DND-41 (cell line): ENCODE data around the gene CSNK1E.

Source experiments
- ATAC-seq: fragments of 200-7000 bp; cut with Tn5 transposase; 3 replicates; pipeline ENCODE4 v1.9.1; 2021; ENCODE audit warnings: low read depth; ENCODE audit not compliant: insufficient read depth
- DNase-seq: peaks from one replicate; pipeline ENCODE4 v3.0.0-alpha.2; 2020
- H2AFZ ChIP-seq: 2 replicates; pipeline ENCODE4 v1.6.0; 2012; ENCODE audit warnings: low read depth, low read length
- H3K27ac ChIP-seq: 2 replicates; pipeline ENCODE4 v1.5.1; 2012; ENCODE audit warnings: low read length, inconsistent platforms
- H3K27me3 ChIP-seq: fragments of 200-600 bp; sonication (generic); 2 replicates; pipeline ENCODE4 v1.6.0; 2012; ENCODE audit warnings: low read length, mild to moderate bottlenecking, inconsistent platforms; ENCODE audit not compliant: insufficient read depth, poor library complexity
- H3K36me3 ChIP-seq: 2 replicates; pipeline ENCODE4 v1.5.1; 2012; ENCODE audit warnings: low read length, inconsistent platforms; ENCODE audit not compliant: insufficient read depth
- H3K4me1 ChIP-seq: 2 replicates; pipeline ENCODE4 v1.5.1; 2012; ENCODE audit warnings: mild to moderate bottlenecking, low read length; ENCODE audit not compliant: insufficient read depth
- H3K4me2 ChIP-seq: 2 replicates; pipeline ENCODE4 v1.6.0; 2012; ENCODE audit warnings: mild to moderate bottlenecking, moderate library complexity, low read length, inconsistent platforms; ENCODE audit not compliant: insufficient read depth
- H3K4me3 ChIP-seq, 2 experiments: fragments of 200-600 bp in 1 of 2; shearing (Covaris generic) in 1 of 2; 2 replicates each; pipeline ENCODE4 v1.5.1; 2012 to 2016; ENCODE audit warnings: inconsistent platforms in 2 of 2, low read length in 2 of 2, mild to moderate bottlenecking in 2 of 2, low read depth in 1 of 2, moderate library complexity in 1 of 2
- H3K79me2 ChIP-seq: 2 replicates; pipeline ENCODE4 v1.6.0; 2012; ENCODE audit warnings: low read length, inconsistent platforms; ENCODE audit not compliant: insufficient read depth
- H3K9ac ChIP-seq: 2 replicates; pipeline ENCODE4 v1.6.0; 2012; ENCODE audit warnings: low read depth, mild to moderate bottlenecking, inconsistent platforms, low read length, moderate library complexity
- H3K9me3 ChIP-seq: 2 replicates; pipeline ENCODE4 v1.5.1; 2012; ENCODE audit warnings: low read length, moderate library complexity, mild to moderate bottlenecking, inconsistent platforms; ENCODE audit not compliant: insufficient read depth, severe bottlenecking
- H4K20me1 ChIP-seq: 2 replicates; pipeline ENCODE4 v1.6.0; 2012; ENCODE audit warnings: low read length; ENCODE audit not compliant: insufficient read depth
- EZH2 ChIP-seq: IDR thresholded peaks from 3 replicates; pipeline ENCODE4 v1.6.1; 2012; ENCODE audit warnings: borderline replicate concordance, low read depth, mild to moderate bottlenecking, moderate library complexity, low read length, inconsistent platforms; ENCODE audit not compliant: severe bottlenecking
- TF ChIP-seq, protein P1 (sequence below): IDR thresholded peaks from 2 replicates; pipeline ENCODE4 v1.5.1; 2012; ENCODE audit warnings: borderline replicate concordance, low read length, moderate library complexity, mild to moderate bottlenecking; ENCODE audit not compliant: poor library complexity, severe bottlenecking; ENCODE audit errors: extremely low read depth

Gene CSNK1E

DNA sequence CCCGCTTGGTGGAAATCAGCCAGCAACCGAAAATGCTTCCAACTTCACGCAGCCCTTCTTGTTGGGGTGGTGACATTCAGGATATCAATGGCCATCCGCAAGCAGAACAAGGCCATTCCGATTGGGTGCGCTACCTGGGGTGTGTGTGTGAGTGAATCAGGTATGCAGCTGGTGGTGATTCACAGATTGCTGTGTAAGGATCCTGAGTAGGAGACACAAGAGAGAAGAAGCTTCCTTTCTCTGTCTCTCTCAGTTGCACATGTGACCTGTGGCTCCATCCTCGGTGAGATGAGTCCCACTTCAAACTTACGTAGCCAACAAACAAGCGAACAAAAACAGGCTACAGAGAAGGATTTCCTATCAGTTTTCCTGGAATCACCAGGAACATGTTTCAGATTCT, 34.8 kb downstream of the CSNK1E start:
- no peak for TF ChIP-seq EZH2
- TF ChIP-seq, protein P1, sequence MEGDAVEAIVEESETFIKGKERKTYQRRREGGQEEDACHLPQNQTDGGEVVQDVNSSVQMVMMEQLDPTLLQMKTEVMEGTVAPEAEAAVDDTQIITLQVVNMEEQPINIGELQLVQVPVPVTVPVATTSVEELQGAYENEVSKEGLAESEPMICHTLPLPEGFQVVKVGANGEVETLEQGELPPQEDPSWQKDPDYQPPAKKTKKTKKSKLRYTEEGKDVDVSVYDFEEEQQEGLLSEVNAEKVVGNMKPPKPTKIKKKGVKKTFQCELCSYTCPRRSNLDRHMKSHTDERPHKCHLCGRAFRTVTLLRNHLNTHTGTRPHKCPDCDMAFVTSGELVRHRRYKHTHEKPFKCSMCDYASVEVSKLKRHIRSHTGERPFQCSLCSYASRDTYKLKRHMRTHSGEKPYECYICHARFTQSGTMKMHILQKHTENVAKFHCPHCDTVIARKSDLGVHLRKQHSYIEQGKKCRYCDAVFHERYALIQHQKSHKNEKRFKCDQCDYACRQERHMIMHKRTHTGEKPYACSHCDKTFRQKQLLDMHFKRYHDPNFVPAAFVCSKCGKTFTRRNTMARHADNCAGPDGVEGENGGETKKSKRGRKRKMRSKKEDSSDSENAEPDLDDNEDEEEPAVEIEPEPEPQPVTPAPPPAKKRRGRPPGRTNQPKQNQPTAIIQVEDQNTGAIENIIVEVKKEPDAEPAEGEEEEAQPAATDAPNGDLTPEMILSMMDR: no peak
- Histone ChIP-seq H3K27ac (no peak overlapping the region), H3K36me3 (no peaks in the 10 kb centered on the region), H4K20me1 (no peaks in the 10 kb centered on the region), H3K27me3 (no peaks in the 10 kb centered on the region), H2AFZ (no peak overlapping the region), H3K4me3 (no peak overlapping the region), H3K4me1 (no peaks in the 10 kb centered on the region), H3K4me2 (no peak overlapping the region), H3K9ac (no peak overlapping the region), H3K79me2 (no peaks in the 10 kb centered on the region), H3K9me3 (no peaks in the 10 kb centered on the region)
- DNase-seq: no peak
- ATAC-seq: no peak

DNA sequence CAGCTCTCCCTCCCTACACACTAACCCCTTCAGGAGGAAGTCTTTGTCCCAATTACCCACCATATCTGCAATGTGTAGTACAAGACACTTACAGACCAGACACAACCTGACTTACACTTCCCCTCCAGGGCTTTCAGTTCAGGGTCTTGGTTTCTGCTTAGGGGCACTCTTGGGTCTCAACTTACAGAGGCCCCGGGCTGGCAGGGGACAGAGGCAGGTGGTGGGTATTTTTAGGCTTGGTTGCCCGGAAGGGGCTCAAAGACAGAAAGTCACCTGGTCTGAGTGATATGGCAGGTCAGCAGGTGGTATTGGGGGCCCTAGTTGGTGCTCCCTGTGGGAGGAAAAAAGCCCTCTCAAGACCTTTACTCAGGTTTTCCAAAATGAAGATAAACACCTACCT, 41.1 kb downstream of the CSNK1E start:
- no peak overlapping the region for H3K4me2 ChIP-seq

DNA sequence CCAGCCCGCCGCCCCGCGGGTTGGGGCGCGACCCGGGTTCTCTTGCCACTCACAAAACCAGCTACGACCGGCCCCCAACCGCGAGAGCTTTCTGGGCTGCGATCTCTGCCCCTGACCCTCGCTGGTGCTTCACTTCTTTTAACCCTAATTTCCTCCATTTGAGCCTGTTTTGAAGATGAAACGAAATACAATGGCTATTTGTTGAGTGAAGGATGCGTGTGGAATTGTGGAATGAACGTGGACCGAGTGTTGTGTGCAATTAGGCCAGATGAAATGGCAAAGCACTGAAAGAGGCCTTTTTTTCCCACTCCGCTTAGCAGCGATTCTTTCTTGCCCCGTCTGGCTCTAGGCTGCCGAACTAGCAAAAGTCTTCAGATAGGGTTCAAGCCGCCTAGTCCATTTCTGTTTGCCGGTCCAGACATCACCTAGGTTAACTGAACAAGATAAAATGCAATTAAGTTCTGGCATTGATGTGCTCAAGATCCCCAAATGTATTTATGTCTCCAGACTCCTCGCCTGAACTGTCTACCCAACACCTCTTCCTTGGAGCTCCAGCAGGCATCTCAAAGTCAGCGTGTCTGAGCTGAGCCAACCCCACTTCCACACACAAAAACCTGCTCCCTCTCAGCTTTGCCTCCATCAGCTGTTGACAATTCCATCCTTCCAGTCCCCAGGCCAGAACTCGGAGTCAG, 44.0 kb downstream of the CSNK1E start:
- DNase-seq: no peak
- H3K4me1 ChIP-seq: peaks cover 24% of the 10 kb centered on the region
- 0 out of 3 replicates have a peak, but pooled peaks have one; percentile 8 for ATAC-seq

More for the DNA sequence above, 41.1 kb downstream of the CSNK1E start:
- H3K27me3 ChIP-seq: no peaks in the 10 kb centered on the region
- H3K79me2 ChIP-seq: peaks cover 12% of the 10 kb centered on the region
- H3K36me3 ChIP-seq: no peaks in the 10 kb centered on the region; the same call in 1 of the 2 replicates
- TF ChIP-seq, protein P1: no peak
- no peak for TF ChIP-seq EZH2
- H3K9ac ChIP-seq: no peak overlapping the region
- H3K4me3 ChIP-seq: no peak overlapping the region
- no peak overlapping the region for H3K27ac ChIP-seq
- ATAC-seq (no peak), DNase-seq (no peak)
- no peak overlapping the region for H2AFZ ChIP-seq
- H3K4me1 ChIP-seq: peaks cover 21% of the 10 kb centered on the region
- no peaks in the 10 kb centered on the region for H3K9me3 ChIP-seq
- H4K20me1 ChIP-seq: peaks cover 9% of the 10 kb centered on the region

More for the DNA sequence above, 44.0 kb downstream of the CSNK1E start:
- peak overlapping the region; percentile 68 for H3K27ac ChIP-seq
- peak overlapping the region; percentile 87 for H3K9ac ChIP-seq
- TF ChIP-seq, protein P1: no peak
- no peak for TF ChIP-seq EZH2
- peaks cover 28% of the 10 kb centered on the region for H4K20me1 ChIP-seq
- H3K79me2 ChIP-seq: peaks cover 33% of the 10 kb centered on the region
- H3K36me3 ChIP-seq: no peaks in the 10 kb centered on the region; the same call in 1 of the 2 replicates
- H3K9me3 ChIP-seq: no peaks in the 10 kb centered on the region
- H3K27me3 ChIP-seq: no peaks in the 10 kb centered on the region
- peak overlapping the region; percentile 95 for H2AFZ ChIP-seq
- H3K4me3 ChIP-seq: peak overlapping the region; percentile 37 to 92; a peak in 3 of 4 replicates
- H3K4me2 ChIP-seq: peak overlapping the region; percentile 78
